Activated CD8-positive, alpha-beta T cell treated with anti-CD3 and anti-CD28 coated beads, Interleukin-2, amount 10 ng/mL, durations not matched to agents 7 days and 5 days (primary cell): ENCODE data around the gene IL6. TPM values are rescaled to one million over a fixed set of nuclear protein-coding genes. Genes with fewer than 3 reads are reported as not detected.
"Not testable (repeated sequence)": the region's sequence is repeated elsewhere in the genome, so short reads cannot be mapped to it uniquely, and the experiment has no call there.

Experiments used
- ATAC-seq: fragments of 150-1000 bp; cut with Tn5 transposase; one replicate; pipeline ENCODE4 v1.10.0; 2021; ENCODE audit warnings: moderate library complexity
- CTCF ChIA-PET: fragments of 350-600 bp; sonication (Branson Sonifier 250); formaldehyde crosslinking; loops from one replicate; lab custom pipeline; 2021; ENCODE audit warnings: antibody characterized with exemption; lab: Charles Lee
- POLR2A ChIA-PET: fragments of 350-600 bp; sonication (Branson Sonifier 250); formaldehyde crosslinking; loops from one replicate; lab custom pipeline; 2021; ENCODE audit warnings: antibody characterized with exemption; lab: Charles Lee
- DNase-seq: peaks from one replicate; pipeline ENCODE4 v3.0.0-alpha.2; 2020
- H3K27ac Mint-ChIP-seq: one replicate; pipeline ENCODE4 v1.8.0; 2021; ENCODE audit warnings: mild to moderate bottlenecking, mixed read lengths
- H3K27me3 Mint-ChIP-seq: one replicate; pipeline ENCODE4 v1.8.0; 2021; ENCODE audit warnings: low read depth, mixed read lengths
- H3K36me3 Mint-ChIP-seq: one replicate; pipeline ENCODE4 v1.8.0; 2021; ENCODE audit warnings: low read depth, mixed read lengths
- H3K4me1 Mint-ChIP-seq: one replicate; pipeline ENCODE4 v1.8.0; 2021; ENCODE audit warnings: low read depth, mixed read lengths
- H3K4me3 Mint-ChIP-seq: one replicate; pipeline ENCODE4 v1.8.0; 2021; ENCODE audit warnings: mild to moderate bottlenecking, mixed read lengths
- H3K9me3 Mint-ChIP-seq: one replicate; pipeline ENCODE4 v1.8.0; 2022; ENCODE audit warnings: mixed read lengths; ENCODE audit not compliant: insufficient read depth
- total RNA-seq, 2 experiments: library from RNA; stranded (reverse); gene quantifications; one replicate each; pipeline ENCODE4 v1.2.3, GENCODE V29; 2021

Gene IL6
- total RNA-seq, 2 experiments from 2014 or later: 0.65 TPM; not detected in 1

DNA sequence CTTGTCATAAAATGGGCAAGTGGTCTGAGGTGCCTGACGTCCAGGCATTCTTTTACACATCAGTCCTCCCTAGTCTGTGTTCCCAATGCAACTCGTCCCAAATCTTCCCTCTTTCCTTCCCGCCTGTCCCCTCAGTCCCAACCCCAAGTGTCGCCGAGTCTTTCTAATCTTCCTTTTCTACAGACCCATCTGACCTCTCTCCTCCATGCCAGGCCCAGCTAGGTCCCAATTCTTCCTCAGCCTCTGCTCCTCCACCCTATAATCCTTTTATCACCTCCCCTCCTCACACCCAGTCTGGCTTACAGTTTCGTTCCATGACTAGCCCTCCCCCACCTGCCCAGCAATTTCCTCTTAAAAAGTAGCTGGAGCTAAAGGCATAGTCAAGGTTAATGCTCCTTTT lies 22.3 kb upstream of the IL6 start:
- H3K4me3 Mint-ChIP-seq, H3K9me3 Mint-ChIP-seq, H3K27ac Mint-ChIP-seq, ATAC-seq, DNase-seq, POLR2A ChIA-PET, H3K27me3 Mint-ChIP-seq, CTCF ChIA-PET, H3K36me3 Mint-ChIP-seq: not testable (repeated sequence)
- peaks cover 20% of the 10 kb centered on the region for H3K4me1 Mint-ChIP-seq

DNA sequence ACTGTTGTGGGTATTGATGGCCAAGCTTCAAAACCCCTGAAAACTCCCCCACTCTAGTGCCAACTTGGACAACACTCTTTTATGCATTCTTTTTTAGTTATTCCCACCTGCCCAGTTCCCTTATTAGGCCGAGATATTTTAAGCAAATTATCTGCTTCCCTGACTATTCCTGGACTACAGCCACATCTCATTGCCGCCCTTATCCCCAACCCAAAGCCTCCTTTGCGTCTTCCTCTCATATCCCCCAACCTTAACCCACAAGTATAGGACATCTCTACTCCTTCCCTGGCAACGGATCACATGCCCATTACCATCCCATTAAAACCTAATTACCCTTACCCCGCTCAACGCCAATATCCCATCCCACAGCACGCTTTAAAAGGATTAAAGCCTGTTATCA lies 21.1 kb upstream of the IL6 start:
- H3K4me3 Mint-ChIP-seq, H3K4me1 Mint-ChIP-seq, DNase-seq, H3K27me3 Mint-ChIP-seq, H3K27ac Mint-ChIP-seq, CTCF ChIA-PET, H3K9me3 Mint-ChIP-seq, POLR2A ChIA-PET, H3K36me3 Mint-ChIP-seq, ATAC-seq: not testable (repeated sequence)

DNA sequence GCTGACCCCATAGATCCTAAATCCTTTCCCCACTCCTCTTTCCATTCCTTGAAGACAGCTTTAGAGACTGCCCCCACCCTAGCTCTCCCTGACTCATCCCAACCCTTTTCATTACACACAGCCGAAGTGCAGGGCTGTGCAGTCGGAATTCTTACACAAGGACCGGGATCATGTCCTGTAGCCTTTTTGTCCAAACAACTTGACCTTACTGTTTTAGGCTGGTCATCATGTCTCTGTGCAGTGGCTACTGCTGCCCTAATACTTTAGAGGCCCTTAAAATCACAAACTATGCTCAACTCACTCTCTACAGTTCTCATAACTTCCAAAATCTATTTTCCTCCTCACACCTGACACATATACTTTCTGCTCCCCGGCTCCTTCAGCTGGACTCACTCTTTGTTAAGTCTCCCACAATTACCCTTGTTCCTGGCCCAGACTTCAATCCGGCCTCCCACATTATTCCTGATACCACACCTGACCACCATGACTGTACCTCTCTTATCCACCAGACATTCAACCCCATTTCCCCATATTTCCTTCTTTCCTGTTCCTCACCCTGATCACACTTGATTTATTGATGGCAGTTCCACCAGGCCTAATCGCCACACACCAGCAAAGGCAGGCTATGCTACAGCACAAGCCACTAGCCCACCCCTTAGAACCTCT lies 19.8 kb upstream of the IL6 start:
- POLR2A ChIA-PET: not testable (repeated sequence)

DNA sequence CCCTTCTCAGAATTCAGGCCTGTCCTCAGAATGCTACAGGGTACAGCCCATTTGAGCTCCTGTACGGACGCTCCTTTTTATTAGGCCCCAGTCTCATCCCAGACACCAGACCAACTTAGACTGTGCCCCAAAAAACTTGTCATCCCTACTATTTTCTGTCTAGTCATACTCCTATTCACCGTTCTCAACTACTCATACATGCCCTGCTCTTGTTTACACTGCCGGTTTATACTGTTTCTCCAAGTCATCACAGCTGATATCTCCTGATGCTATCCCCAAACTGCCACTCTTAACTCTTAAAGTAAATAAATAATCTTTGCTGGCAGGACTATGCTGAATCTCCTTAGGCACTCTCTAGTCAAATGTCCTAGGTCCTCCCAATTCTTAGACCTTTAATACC lies 18.8 kb upstream of the IL6 start:
- DNase-seq, POLR2A ChIA-PET, H3K36me3 Mint-ChIP-seq, H3K4me1 Mint-ChIP-seq, ATAC-seq, H3K27ac Mint-ChIP-seq, H3K9me3 Mint-ChIP-seq, CTCF ChIA-PET, H3K4me3 Mint-ChIP-seq: not testable (repeated sequence)
- H3K27me3 Mint-ChIP-seq: peaks cover 19% of the 10 kb centered on the region

More for the DNA sequence above, 19.8 kb upstream of the IL6 start:
- CTCF ChIA-PET, H3K36me3 Mint-ChIP-seq, H3K4me1 Mint-ChIP-seq, H3K4me3 Mint-ChIP-seq, H3K27ac Mint-ChIP-seq, DNase-seq, ATAC-seq, H3K9me3 Mint-ChIP-seq: not testable (repeated sequence)
- peaks cover 13% of the 10 kb centered on the region for H3K27me3 Mint-ChIP-seq

DNA sequence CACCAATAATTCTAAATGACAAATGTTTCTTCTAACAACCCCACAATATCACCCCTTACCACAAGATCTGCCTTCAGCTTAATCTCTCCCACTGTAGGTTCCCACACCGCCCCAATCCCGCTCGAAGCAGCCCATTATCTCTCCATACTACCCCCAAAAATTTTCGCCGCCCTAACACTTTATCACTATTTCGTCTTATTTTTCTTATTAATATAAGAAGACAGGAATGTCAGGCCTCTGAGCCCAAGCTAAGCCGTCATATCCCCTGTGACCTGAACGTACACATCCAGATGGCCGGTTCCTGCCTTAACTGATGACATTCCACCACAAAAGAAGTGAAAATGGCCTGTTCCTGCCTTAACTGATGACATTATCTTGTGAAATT lies 18.3 kb upstream of the IL6 start:
- H3K4me3 Mint-ChIP-seq, H3K4me1 Mint-ChIP-seq, ATAC-seq, H3K36me3 Mint-ChIP-seq, DNase-seq, H3K9me3 Mint-ChIP-seq, H3K27ac Mint-ChIP-seq, CTCF ChIA-PET, POLR2A ChIA-PET: not testable (repeated sequence)
- peaks cover 20% of the 10 kb centered on the region for H3K27me3 Mint-ChIP-seq

DNA sequence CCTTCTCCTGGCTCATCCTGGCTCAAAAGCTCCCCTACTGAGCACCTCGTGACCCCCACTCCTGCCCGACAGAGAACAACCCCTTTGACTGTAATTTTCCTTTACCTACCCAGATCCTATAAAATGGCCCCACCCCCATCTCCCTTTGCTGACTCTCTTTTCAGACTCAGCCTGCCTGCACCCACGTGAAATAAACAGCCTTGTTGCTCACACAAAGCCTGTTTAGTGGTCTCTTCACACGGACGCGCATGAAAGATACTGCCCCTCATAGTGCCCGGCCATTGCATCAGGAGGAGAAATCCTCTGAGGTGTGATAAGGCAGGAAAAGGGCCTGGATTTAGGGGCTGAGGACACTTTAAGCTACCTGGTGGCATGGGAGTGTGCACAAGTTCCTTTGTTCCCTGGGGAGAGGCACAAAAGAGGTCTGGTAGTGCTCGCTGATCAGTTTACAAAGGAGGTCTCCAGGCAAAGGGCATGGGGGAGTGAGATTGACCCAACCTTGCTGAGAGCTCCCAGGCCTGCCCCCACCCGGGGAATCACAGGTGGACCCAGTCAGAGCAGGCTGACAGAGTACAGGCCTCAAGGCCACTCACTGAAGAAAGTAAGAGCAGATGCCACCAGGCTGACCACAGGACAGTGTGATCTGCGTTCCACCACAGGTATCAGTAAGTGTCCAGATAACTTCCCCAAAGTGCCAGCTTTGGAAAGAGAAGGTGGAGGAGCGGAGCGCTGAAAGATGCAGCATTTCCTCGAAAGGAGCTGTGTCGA lies 17.8 kb upstream of the IL6 start:
- CTCF ChIA-PET: interaction anchor here (0.8 to 1.2 kb wide), 2 partner anchors 17 to 19 kb away, joined by 3 read pairs; partner anchors contain the start of gene IL6
- H3K4me1 Mint-ChIP-seq, H3K27ac Mint-ChIP-seq, DNase-seq, H3K4me3 Mint-ChIP-seq, ATAC-seq, H3K9me3 Mint-ChIP-seq, POLR2A ChIA-PET, H3K36me3 Mint-ChIP-seq: not testable (repeated sequence)
- H3K27me3 Mint-ChIP-seq: peaks cover 15% of the 10 kb centered on the region

DNA sequence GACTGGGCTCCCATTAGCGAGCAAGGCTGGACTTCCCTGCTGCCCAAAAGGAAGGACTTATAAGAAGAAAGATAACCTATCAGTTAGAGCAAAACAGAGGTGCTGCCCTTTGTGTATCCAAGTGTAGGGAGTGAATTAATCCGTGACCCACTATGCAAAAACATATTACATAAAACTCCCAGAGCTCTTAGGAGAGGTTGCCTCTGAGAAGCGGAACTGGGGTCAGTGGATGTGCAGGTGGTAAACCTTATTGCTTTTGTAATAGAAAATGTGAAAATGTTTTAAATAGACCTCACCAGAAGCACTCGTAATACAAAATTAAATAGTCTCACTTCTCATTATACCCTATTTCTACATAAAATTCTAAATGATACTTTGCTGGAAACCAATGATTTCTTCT lies 17.1 kb upstream of the IL6 start:
- POLR2A ChIA-PET: no interaction called here
- CTCF ChIA-PET: interaction anchor here (0.8 to 1.2 kb wide), 2 partner anchors 17 to 19 kb away, joined by 3 read pairs; partner anchors contain the start of gene IL6
- ATAC-seq (no peak), DNase-seq (no peak)
- H3K27me3 Mint-ChIP-seq: peaks cover 15% of the 10 kb centered on the region
- no peaks in the 10 kb centered on the region for H3K9me3 Mint-ChIP-seq
- H3K27ac Mint-ChIP-seq: no peak overlapping the region
- no peak overlapping the region for H3K4me3 Mint-ChIP-seq
- H3K4me1 Mint-ChIP-seq: peaks cover 3% of the 10 kb centered on the region
- H3K36me3 Mint-ChIP-seq: no peaks in the 10 kb centered on the region

DNA sequence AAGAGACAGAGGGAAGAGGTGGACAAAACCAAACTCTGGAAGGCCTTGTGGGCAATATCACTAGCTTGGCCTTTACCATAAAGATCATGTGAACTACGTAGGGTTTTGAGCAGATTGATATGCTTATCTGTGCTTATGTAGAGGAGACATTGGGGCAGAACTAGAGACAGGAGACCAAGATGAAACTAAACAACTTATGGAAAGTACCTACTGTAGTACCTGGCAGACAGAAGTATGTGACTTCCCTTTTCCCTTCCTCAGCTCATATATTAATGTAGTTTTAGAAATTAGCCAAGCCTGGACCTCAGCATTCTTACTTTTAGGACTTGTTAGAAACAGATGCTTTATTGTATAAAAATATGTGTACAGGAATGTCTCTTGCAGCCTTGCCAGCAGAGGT lies 14.0 kb upstream of the IL6 start:
- peaks cover 3% of the 10 kb centered on the region for H3K4me1 Mint-ChIP-seq
- DNase-seq: no peak
- H3K4me3 Mint-ChIP-seq: no peak overlapping the region
- peaks cover 37% of the 10 kb centered on the region for H3K27me3 Mint-ChIP-seq
- POLR2A ChIA-PET: no interaction called here
- H3K36me3 Mint-ChIP-seq: no peaks in the 10 kb centered on the region
- H3K9me3 Mint-ChIP-seq: no peaks in the 10 kb centered on the region
- no peak for ATAC-seq
- H3K27ac Mint-ChIP-seq: no peak overlapping the region
- CTCF ChIA-PET: interaction anchor here (0.8 to 1.9 kb wide), 3 partner anchors 14 to 92 kb away, joined by 3 to 8 read pairs (median 3); partner anchors contain the start of gene IL6

DNA sequence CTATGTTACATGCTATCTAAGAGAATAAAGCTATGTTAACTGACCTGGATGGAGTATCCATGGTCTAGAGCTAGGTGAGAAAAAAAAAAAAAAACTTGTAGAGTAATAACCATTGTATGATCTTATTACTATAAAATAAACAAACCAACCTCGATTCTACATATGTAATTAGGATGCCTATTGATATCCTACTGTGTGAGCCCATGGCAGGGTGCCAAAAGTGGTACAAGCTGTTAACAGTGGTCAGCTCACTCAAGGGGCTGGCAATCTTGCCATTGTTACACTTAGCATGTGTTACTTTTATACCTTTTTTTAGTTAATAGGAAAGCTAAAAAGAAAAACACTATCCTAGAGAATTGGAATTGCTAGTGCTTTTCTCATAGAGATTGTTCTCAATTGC lies 13.5 kb upstream of the IL6 start:
- ChIA-PET CTCF (interaction anchor here (0.8 to 1.9 kb wide), 2 partner anchors 13 to 93 kb away, joined by 3 to 8 read pairs; partner anchors contain the start of gene IL6), POLR2A (no interaction called here)
- DNase-seq: no peak
- Mint-ChIP-seq H3K9me3 (no peaks in the 10 kb centered on the region), H3K36me3 (no peaks in the 10 kb centered on the region), H3K4me1 (peaks cover 3% of the 10 kb centered on the region), H3K27me3 (peaks cover 39% of the 10 kb centered on the region), H3K27ac (no peak overlapping the region), H3K4me3 (no peak overlapping the region)
- no peak for ATAC-seq

DNA sequence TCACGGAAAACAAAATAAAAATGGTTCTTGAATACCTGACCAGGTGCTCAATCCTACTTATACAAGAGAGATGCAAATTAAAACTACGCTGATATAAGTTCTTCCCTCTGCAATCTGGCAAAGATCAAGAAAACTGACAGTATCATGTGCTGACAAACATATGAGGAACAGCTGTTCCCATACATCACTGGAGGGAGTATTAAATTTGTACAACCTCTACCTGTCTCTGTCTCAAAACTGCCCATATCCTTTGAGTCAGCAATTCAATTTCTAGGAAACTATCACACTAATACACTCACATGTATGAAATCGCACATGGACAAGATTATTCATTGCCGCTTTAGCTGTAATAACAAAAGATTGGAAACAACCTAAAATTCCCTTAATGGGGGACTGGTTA lies 11.0 kb upstream of the IL6 start:
- POLR2A ChIA-PET: no interaction called here
- no peak overlapping the region for H3K27ac Mint-ChIP-seq
- CTCF ChIA-PET: no interaction called here
- H3K4me3 Mint-ChIP-seq: no peak overlapping the region
- peaks cover 7% of the 10 kb centered on the region for H3K4me1 Mint-ChIP-seq
- peaks cover 54% of the 10 kb centered on the region for H3K27me3 Mint-ChIP-seq
- no peaks in the 10 kb centered on the region for H3K9me3 Mint-ChIP-seq
- DNase-seq (no peak), ATAC-seq (no peak)
- no peaks in the 10 kb centered on the region for H3K36me3 Mint-ChIP-seq

DNA sequence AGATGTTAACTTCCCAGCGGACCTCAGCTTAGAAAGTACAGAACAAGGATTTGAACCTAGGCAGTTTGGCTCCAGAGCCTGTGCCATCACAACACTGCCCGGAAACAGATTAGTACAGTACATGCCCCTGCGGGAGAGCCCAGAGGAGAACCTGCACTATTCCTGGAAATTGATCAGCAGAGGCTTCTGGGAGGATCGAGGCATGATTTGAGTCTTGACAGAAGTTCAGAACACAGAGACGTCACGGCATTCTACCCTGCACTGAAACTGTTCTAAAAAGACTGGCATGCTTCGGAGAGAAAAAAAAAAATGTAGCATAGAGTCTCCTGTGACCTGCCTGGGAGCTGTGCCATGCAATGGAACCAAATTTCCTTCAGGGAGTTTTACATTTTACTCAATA lies 9.2 kb upstream of the IL6 start:
- peaks cover 46% of the 10 kb centered on the region for H3K27me3 Mint-ChIP-seq
- no peaks in the 10 kb centered on the region for H3K9me3 Mint-ChIP-seq
- ATAC-seq (no peak), DNase-seq (no peak)
- H3K27ac Mint-ChIP-seq: no peak overlapping the region
- no peak overlapping the region for H3K4me3 Mint-ChIP-seq
- H3K4me1 Mint-ChIP-seq: peaks cover 7% of the 10 kb centered on the region
- ChIA-PET POLR2A (no interaction called here), CTCF (interaction anchor here (1.3 to 4.5 kb wide), 3 partner anchors 8 to 157 kb away, joined by 3 to 21 read pairs (median 5); partner anchors contain the start of gene IL6)
- no peaks in the 10 kb centered on the region for H3K36me3 Mint-ChIP-seq

DNA sequence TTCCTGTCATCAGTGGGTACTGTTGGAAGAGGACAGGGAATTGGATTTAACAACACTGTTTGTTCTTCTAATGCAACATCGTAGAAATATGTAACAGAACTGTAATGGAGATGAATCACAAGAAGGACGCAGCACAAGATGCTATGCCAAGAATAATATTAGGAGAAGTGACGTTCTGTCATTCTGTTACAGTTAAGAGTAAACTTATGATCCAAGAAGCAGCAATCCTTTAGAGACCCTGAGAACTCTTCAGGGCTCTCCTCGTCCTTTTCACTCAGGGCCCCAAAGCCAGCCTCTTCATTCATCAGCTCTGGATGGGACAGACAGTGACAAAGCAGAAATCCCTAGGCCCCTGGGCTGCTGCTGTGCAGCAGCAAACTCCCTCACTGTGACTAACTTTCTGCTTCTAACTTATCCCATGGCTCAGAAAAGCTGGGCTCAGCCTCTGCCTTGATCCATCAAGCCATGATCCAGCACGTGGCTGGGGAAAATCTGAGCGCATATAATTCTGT lies 8.7 kb upstream of the IL6 start:
- Mint-ChIP-seq H3K4me3 (no peak overlapping the region), H3K27ac (no peak overlapping the region), H3K36me3 (no peaks in the 10 kb centered on the region), H3K4me1 (peaks cover 10% of the 10 kb centered on the region), H3K9me3 (no peaks in the 10 kb centered on the region), H3K27me3 (peaks cover 41% of the 10 kb centered on the region)
- ChIA-PET CTCF (interaction anchor here (1.3 to 4.5 kb wide), 3 partner anchors 7 to 158 kb away, joined by 3 to 21 read pairs (median 5); partner anchors contain the start of gene IL6), POLR2A (no interaction called here)
- DNase-seq: no peak
- no peak for ATAC-seq
